Measurements from ENCODE around the gene EMILIN3.

The EMILIN3 gene

GRCh38 chr20:41345729-41346067 lies 20.9 kb downstream of the EMILIN3 start:
- no peaks in the 10 kb centered on the region for H4K20me1 ChIP-seq (ENCODE audit: low read depth, low read length)
- no peaks in the 10 kb centered on the region for H3K36me3 ChIP-seq (ENCODE audit: low read length)
- no peak overlapping the region for H3K9ac ChIP-seq (ENCODE audit: low read length)
- H3K4me2 ChIP-seq (ENCODE audit: low read depth, low read length, poor library complexity, severe bottlenecking), result no peak overlapping the region
- H3K79me2 ChIP-seq (ENCODE audit: insufficient read depth, low read length), result no peaks in the 10 kb centered on the region
- no peak overlapping the region for H3K4me3 ChIP-seq (ENCODE audit: insufficient read depth, low read length, poor library complexity, severe bottlenecking)
- H3K9me2 ChIP-seq (replicated peaks; ENCODE audit: insufficient read depth, low read length), result no peaks in the 10 kb centered on the region
- H3F3A ChIP-seq (ENCODE audit: insufficient read depth), result no peaks in the 10 kb centered on the region
- no peaks in the 10 kb centered on the region for H3K9me3 ChIP-seq (ENCODE audit: insufficient read depth, low read length)
- no peak for TF ChIP-seq EZH2phosphoT487 (conservative IDR thresholded peaks at IDR 0.05; ENCODE audit: low read length)
- TF ChIP-seq CTCF (IDR thresholded peaks at IDR 0.05; ENCODE audit: insufficient read depth, low read length, poor library complexity, severe bottlenecking), result no peak
- no peak overlapping the region for H3K27ac ChIP-seq (ENCODE audit: low read depth, low read length)
- H3K27me3 ChIP-seq (ENCODE audit: low read length), result no peaks in the 10 kb centered on the region
- no peak overlapping the region for H2AFZ ChIP-seq (ENCODE audit: low read depth, low read length, severe bottlenecking)

GRCh38 chr20:41344938-41345728 lies 21.5 kb downstream of the EMILIN3 start:
- no peaks in the 10 kb centered on the region for H3K27me3 ChIP-seq (ENCODE audit: low read length)
- H3K9me2 ChIP-seq (replicated peaks; ENCODE audit: insufficient read depth, low read length), result no peaks in the 10 kb centered on the region
- H3K36me3 ChIP-seq (ENCODE audit: low read length), result no peaks in the 10 kb centered on the region
- no peaks in the 10 kb centered on the region for H3K9me3 ChIP-seq (ENCODE audit: insufficient read depth, low read length)
- no peak overlapping the region for H3K27ac ChIP-seq (ENCODE audit: low read depth, low read length)
- H3K9ac ChIP-seq (ENCODE audit: low read length), result no peak overlapping the region
- H3F3A ChIP-seq (ENCODE audit: insufficient read depth), result no peaks in the 10 kb centered on the region
- TF ChIP-seq CTCF (IDR thresholded peaks at IDR 0.05; ENCODE audit: insufficient read depth, low read length, poor library complexity, severe bottlenecking), result no peak
- no peak for TF ChIP-seq EZH2phosphoT487 (conservative IDR thresholded peaks at IDR 0.05; ENCODE audit: low read length)
- no peaks in the 10 kb centered on the region for H4K20me1 ChIP-seq (ENCODE audit: low read depth, low read length)
- H3K4me3 ChIP-seq (ENCODE audit: insufficient read depth, low read length, poor library complexity, severe bottlenecking), result no peak overlapping the region
- H2AFZ ChIP-seq (ENCODE audit: low read depth, low read length, severe bottlenecking), result no peak overlapping the region
- no peak overlapping the region for H3K4me2 ChIP-seq (ENCODE audit: low read depth, low read length, poor library complexity, severe bottlenecking)
- H3K79me2 ChIP-seq (ENCODE audit: insufficient read depth, low read length), result no peaks in the 10 kb centered on the region

- H3K27me3 ChIP-seq (ENCODE audit: low read length), result no peaks in the 10 kb centered on the region
- no peaks in the 10 kb centered on the region for H3K9me3 ChIP-seq (ENCODE audit: insufficient read depth, low read length)
- H4K20me1 ChIP-seq (ENCODE audit: low read depth, low read length), result no peaks in the 10 kb centered on the region
- TF ChIP-seq EZH2phosphoT487 (conservative IDR thresholded peaks at IDR 0.05; ENCODE audit: low read length) (no peak), CTCF (IDR thresholded peaks at IDR 0.05; ENCODE audit: insufficient read depth, low read length, poor library complexity, severe bottlenecking) (no peak)
- H2AFZ ChIP-seq (ENCODE audit: low read depth, low read length, severe bottlenecking), result no peak overlapping the region
- H3K27ac ChIP-seq (ENCODE audit: low read depth, low read length), result no peak overlapping the region
- no peaks in the 10 kb centered on the region for H3F3A ChIP-seq (ENCODE audit: insufficient read depth)
- H3K4me2 ChIP-seq (ENCODE audit: low read depth, low read length, poor library complexity, severe bottlenecking), result no peak overlapping the region
- H3K36me3 ChIP-seq (ENCODE audit: low read length), result no peaks in the 10 kb centered on the region
- no peaks in the 10 kb centered on the region for H3K9me2 ChIP-seq (replicated peaks; ENCODE audit: insufficient read depth, low read length)
- no peak overlapping the region for H3K9ac ChIP-seq (ENCODE audit: low read length)
- no peak overlapping the region for H3K4me3 ChIP-seq (ENCODE audit: insufficient read depth, low read length, poor library complexity, severe bottlenecking)
- no peaks in the 10 kb centered on the region for H3K79me2 ChIP-seq (ENCODE audit: insufficient read depth, low read length)
These were observed 22.1 kb downstream of the EMILIN3 start for GRCh38 chr20:41344477-41344876.

Data from SU-DHL-6 (cell line).